Keratinocyte (primary cell): ENCODE data around the gene GPX2. TPM values are rescaled to one million over a fixed set of nuclear protein-coding genes. Genes with fewer than 3 reads are reported as not detected.

Source experiments
- DNase-seq: peaks from one replicate; pipeline ENCODE4 v3.0.0-alpha.2; 2011; ENCODE audit warnings: low read depth, missing footprints, low spot score
- FAIRE-seq: peaks from 2 replicates; lab custom pipeline; 2011; peaks lifted over from hg19 to GRCh38; lab: Jason Lieb, UNC
- H2AFZ ChIP-seq: 2 replicates; pipeline ENCODE4 v1.6.0; 2012; ENCODE audit warnings: low read length, control low read depth, inconsistent platforms; ENCODE audit not compliant: control insufficient read depth
- H3K27ac ChIP-seq: 2 replicates; pipeline ENCODE4 v1.5.1; 2011; ENCODE audit warnings: low read length; ENCODE audit not compliant: control insufficient read depth, insufficient read depth
- H3K27me3 ChIP-seq: 3 replicates; pipeline ENCODE4 v1.6.0; 2011; ENCODE audit warnings: low read length; ENCODE audit not compliant: control insufficient read depth, insufficient read depth; ENCODE audit errors: extremely low read depth
- H3K36me3 ChIP-seq, 2 experiments: 2 replicates in 1 of 2; 3 replicates in 1 of 2; pipeline ENCODE4 v1.5.1; 2011; ENCODE audit warnings: low read length in 2 of 2, mild to moderate bottlenecking in 1 of 2; ENCODE audit not compliant: control insufficient read depth in 2 of 2, insufficient read depth in 2 of 2; ENCODE audit errors: extremely low read depth in 1 of 2
- H3K4me1 ChIP-seq: 3 replicates; pipeline ENCODE4 v1.5.1; 2011; ENCODE audit warnings: low read length; ENCODE audit not compliant: control insufficient read depth, insufficient read depth; ENCODE audit errors: extremely low read depth
- H3K4me2 ChIP-seq: 3 replicates; pipeline ENCODE4 v1.6.0; 2011; ENCODE audit warnings: low read depth, low read length; ENCODE audit not compliant: control insufficient read depth, insufficient read depth; ENCODE audit errors: extremely low read depth
- H3K4me3 ChIP-seq, 3 experiments: fragments of 200-600 bp in 1 of 3; sonication (generic) in 1 of 3; 2 replicates in 2 of 3; 3 replicates in 1 of 3; pipeline ENCODE4 v1.5.1; 2011 to 2016; ENCODE audit warnings: low read length in 3 of 3, mild to moderate bottlenecking in 3 of 3, control low read depth in 2 of 3, inconsistent platforms in 1 of 3, low read depth in 1 of 3, mixed read lengths in 1 of 3, mixed run types in 1 of 3, moderate library complexity in 1 of 3; ENCODE audit not compliant: control insufficient read depth in 2 of 3, insufficient read depth in 2 of 3; ENCODE audit errors: extremely low read depth in 1 of 3
- H3K79me2 ChIP-seq: 2 replicates; pipeline ENCODE4 v1.6.0; 2012; ENCODE audit warnings: low read length; ENCODE audit not compliant: control insufficient read depth, insufficient read depth
- H3K9ac ChIP-seq: 3 replicates; pipeline ENCODE4 v1.6.0; 2011; ENCODE audit warnings: low read length; ENCODE audit not compliant: control insufficient read depth, insufficient read depth; ENCODE audit errors: extremely low read depth
- H3K9me1 ChIP-seq: 3 replicates; pipeline ENCODE4 v1.6.0; 2011; ENCODE audit warnings: low read length; ENCODE audit not compliant: control insufficient read depth, insufficient read depth; ENCODE audit errors: extremely low read depth
- H3K9me3 ChIP-seq: 2 replicates; pipeline ENCODE4 v1.5.1; 2012; ENCODE audit warnings: low read depth, low read length; ENCODE audit not compliant: control insufficient read depth
- H4K20me1 ChIP-seq: 3 replicates; pipeline ENCODE4 v1.6.0; 2011; ENCODE audit warnings: low read length; ENCODE audit not compliant: control insufficient read depth, insufficient read depth; ENCODE audit errors: extremely low read depth
- EZH2 ChIP-seq: IDR thresholded peaks from one replicate; pipeline ENCODE4 v1.6.1; 2012; ENCODE audit warnings: inconsistent platforms, mild to moderate bottlenecking, low read length, moderate library complexity
- dilution Hi-C: fragments of 300-500 bp; cut with MboI; formaldehyde crosslinking; loops from one replicate; pipeline ENCODE4 v1.7.0; 2020; ENCODE audit warnings: low sequenced_read_pairs; ENCODE audit not compliant: extremely low pct_ligation_motif_present
- polyA plus RNA-seq, 5 experiments: library from polyadenylated mRNA; depleted of rRNA in 3 of 5; stranded (reverse) in 3 of 5; stranded (forward) in 1 of 5; unstranded in 1 of 5; fragments of >200 nt; gene quantifications; 1 replicate in 1 of 5; 2 replicates in 3 of 5; 3 replicates in 1 of 5; pipeline versions ENCODE4 v1.2.1 to v1.2.3, GENCODE V29; 2011 to 2012; ENCODE audit warnings: missing spikeins in 2 of 5, low read depth in 1 of 5, low replicate concordance in 1 of 5
- TF ChIP-seq, protein P1 (sequence below), 3 experiments: IDR thresholded peaks in 1 of 3; conservative IDR thresholded peaks in 1 of 3; optimal IDR thresholded peaks in 1 of 3; 2 replicates in 2 of 3; 3 replicates in 1 of 3; pipeline versions ENCODE3 to v1.5.1; 2011; ENCODE audit warnings: low read length in 3 of 3, mild to moderate bottlenecking in 3 of 3, moderate library complexity in 2 of 3, control low read depth in 1 of 3, inconsistent platforms in 1 of 3; ENCODE audit not compliant: insufficient read depth in 2 of 3; ENCODE audit errors: extremely low read depth in 1 of 3

Gene GPX2
- polyA plus RNA-seq, 1 donor (not counting 4 experiments of a cell fraction or from before 2014, with no cell fraction given): 47.0 TPM

DNA sequence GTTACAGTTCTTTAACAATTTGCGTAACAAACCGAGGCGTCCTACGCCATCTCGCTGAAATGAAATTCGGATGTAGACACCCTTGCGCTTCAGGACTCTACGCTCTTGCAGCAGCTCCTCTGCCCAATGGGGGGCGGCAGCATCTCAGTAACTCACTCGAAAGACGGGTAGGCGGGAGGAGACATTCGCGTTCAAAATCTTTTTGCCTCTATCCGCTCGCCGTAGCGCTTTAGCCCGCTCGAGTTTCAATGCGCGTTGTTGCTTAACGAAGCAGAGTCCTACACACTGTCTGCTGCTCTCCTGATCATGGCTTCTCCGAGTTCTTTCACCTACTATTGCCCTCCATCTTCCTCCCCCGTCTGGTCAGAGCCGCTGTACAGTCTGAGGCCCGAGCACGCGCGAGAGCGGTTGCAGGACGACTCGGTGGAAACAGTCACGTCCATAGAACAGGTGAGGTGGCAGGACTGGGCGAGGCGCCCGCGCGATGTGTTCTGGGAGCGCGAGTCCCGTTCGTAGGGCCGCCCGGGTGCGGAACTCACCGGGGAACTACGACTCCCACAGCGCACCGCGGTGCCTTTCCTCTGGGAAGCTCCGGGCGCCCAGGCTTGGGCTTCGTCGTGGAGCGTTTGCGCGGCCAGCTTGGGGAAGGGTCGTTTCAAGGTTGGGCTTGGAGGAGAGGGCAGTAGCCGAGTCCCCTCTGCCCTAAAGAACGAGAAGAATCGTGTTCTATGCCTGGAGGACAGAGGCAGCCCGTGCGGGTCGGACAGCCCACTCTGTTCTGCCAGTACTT, 44.3 kb upstream of the GPX2 start, which contains the start of gene FNTB:
Gene FNTB (plus strand): TSS at position 248 of the 790 bp plus-strand sequence. CDS start 59 bp downstream, at position 307.
- H3K27ac ChIP-seq: peak within 1 kb of the TSS; percentile 93
- H3K9ac ChIP-seq: peak within 1 kb of the TSS; percentile 97
- no peaks in the 10 kb centered on the region for H3K9me1 ChIP-seq
- H3K36me3 ChIP-seq: no peaks in the 10 kb centered on the region
- no peaks in the 10 kb centered on the region for H4K20me1 ChIP-seq
- dilution Hi-C loops: no loop called here
- peak within 1 kb of the TSS; percentile 100 for H2AFZ ChIP-seq
- no peaks in the 10 kb centered on the region for H3K27me3 ChIP-seq
- peaks cover 28% of the 10 kb centered on the region for H3K79me2 ChIP-seq
- H3K4me1 ChIP-seq: peaks cover 11% of the 10 kb centered on the region
- peak within 1 kb of the TSS; percentile 62 to 99 (median 93) for H3K4me3 ChIP-seq
- TF ChIP-seq, protein P1, sequence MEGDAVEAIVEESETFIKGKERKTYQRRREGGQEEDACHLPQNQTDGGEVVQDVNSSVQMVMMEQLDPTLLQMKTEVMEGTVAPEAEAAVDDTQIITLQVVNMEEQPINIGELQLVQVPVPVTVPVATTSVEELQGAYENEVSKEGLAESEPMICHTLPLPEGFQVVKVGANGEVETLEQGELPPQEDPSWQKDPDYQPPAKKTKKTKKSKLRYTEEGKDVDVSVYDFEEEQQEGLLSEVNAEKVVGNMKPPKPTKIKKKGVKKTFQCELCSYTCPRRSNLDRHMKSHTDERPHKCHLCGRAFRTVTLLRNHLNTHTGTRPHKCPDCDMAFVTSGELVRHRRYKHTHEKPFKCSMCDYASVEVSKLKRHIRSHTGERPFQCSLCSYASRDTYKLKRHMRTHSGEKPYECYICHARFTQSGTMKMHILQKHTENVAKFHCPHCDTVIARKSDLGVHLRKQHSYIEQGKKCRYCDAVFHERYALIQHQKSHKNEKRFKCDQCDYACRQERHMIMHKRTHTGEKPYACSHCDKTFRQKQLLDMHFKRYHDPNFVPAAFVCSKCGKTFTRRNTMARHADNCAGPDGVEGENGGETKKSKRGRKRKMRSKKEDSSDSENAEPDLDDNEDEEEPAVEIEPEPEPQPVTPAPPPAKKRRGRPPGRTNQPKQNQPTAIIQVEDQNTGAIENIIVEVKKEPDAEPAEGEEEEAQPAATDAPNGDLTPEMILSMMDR (optimal IDR thresholded peaks at IDR 0.05 in 1 of 3, IDR thresholded peaks at IDR 0.05 in 1 of 3, conservative IDR thresholded peaks at IDR 0.05 in 1 of 3; ENCODE audit: extremely low read depth in 1 of 3, insufficient read depth in 2 of 3, low read length in 3 of 3): peak; percentile 86 to 98 (median 98)
- no peak for TF ChIP-seq EZH2
- DNase-seq: peak; percentile 58
- no peaks in the 10 kb centered on the region for H3K9me3 ChIP-seq
- FAIRE-seq: peak; percentile 63
- peak within 1 kb of the TSS; percentile 90 for H3K4me2 ChIP-seq

DNA sequence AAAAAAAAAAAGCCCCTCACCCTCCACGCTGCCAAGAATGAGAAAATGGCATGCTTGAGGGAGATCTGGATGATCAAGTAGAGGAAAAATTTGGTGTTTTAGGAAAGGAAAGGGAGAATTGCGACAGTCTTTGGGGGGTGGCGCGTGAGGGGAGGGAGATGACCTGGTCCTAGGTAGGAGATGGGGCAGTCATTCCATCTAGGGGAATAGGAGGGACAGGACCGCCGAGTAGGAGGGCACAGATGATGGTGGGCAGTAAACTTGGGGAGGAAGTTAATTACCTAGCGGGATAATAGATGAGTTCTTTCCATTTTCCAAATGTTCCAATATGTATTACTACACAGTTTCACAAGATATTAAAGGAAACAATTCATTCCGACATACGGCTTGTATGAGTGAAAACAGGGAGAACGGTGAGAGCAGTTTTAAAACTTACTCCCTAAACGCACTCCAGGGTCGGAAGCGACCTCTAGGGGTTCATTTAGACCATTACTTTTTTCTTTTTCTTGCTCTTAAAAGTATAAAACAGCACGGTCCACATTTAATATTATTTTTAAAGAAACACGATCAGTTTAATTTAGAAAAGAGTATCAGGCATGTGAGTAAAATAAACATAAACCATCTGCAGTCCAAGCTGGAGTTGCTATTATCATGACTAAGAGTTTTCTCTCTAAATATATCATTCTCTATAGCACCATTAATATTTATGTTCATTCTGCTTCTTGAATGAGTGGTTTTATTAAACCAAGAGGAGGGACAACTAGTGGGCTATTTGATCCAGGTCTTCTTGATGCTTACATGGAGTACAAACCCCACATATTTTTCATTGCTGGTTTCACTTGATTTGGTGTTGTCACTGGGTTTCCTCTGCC, 41.1 kb upstream of the GPX2 start:
- FAIRE-seq: no peak
- H3K4me3 ChIP-seq: peak overlapping the region in 2 of 3 experiments; percentile 6 to 50
- H3K27me3 ChIP-seq: no peaks in the 10 kb centered on the region
- peak overlapping the region; percentile 87 for H3K4me2 ChIP-seq
- peak; percentile 19 for DNase-seq
- H3K9me3 ChIP-seq: no peaks in the 10 kb centered on the region
- no peaks in the 10 kb centered on the region for H3K9me1 ChIP-seq
- H3K79me2 ChIP-seq: peaks cover 16% of the 10 kb centered on the region
- dilution Hi-C loops: no loop called here
- H2AFZ ChIP-seq: peak overlapping the region; percentile 80
- peaks cover 11% of the 10 kb centered on the region for H3K4me1 ChIP-seq
- H3K36me3 ChIP-seq: no peaks in the 10 kb centered on the region
- TF ChIP-seq EZH2: no peak
- TF ChIP-seq, protein P1 (optimal IDR thresholded peaks at IDR 0.05 in 1 of 3, IDR thresholded peaks at IDR 0.05 in 1 of 3, conservative IDR thresholded peaks at IDR 0.05 in 1 of 3; ENCODE audit: extremely low read depth in 1 of 3, insufficient read depth in 2 of 3, low read length in 3 of 3): peak; percentile 54 to 60 (median 55)
- no peak overlapping the region for H3K27ac ChIP-seq
- no peak overlapping the region for H3K9ac ChIP-seq
- H4K20me1 ChIP-seq: no peaks in the 10 kb centered on the region
